Keratinocyte (primary cell): Measurements from ENCODE around the gene EEPD1.
"Not testable (repeated sequence)": the region's sequence is repeated elsewhere in the genome, so short reads cannot be mapped to it uniquely, and the experiment has no call there.

Experiments
- EZH2 ChIP-seq: IDR thresholded peaks from one replicate; pipeline ENCODE4 v1.6.1; 2012; ENCODE audit warnings: inconsistent platforms, mild to moderate bottlenecking, low read length, moderate library complexity
- TF ChIP-seq, protein P1 (sequence below), 3 experiments: IDR thresholded peaks in 1 of 3; conservative IDR thresholded peaks in 1 of 3; optimal IDR thresholded peaks in 1 of 3; 2 replicates in 2 of 3; 3 replicates in 1 of 3; pipeline versions ENCODE3 to v1.5.1; 2011; ENCODE audit warnings: low read length in 3 of 3, mild to moderate bottlenecking in 3 of 3, moderate library complexity in 2 of 3, control low read depth in 1 of 3, inconsistent platforms in 1 of 3; ENCODE audit not compliant: insufficient read depth in 2 of 3; ENCODE audit errors: extremely low read depth in 1 of 3

DNA sequence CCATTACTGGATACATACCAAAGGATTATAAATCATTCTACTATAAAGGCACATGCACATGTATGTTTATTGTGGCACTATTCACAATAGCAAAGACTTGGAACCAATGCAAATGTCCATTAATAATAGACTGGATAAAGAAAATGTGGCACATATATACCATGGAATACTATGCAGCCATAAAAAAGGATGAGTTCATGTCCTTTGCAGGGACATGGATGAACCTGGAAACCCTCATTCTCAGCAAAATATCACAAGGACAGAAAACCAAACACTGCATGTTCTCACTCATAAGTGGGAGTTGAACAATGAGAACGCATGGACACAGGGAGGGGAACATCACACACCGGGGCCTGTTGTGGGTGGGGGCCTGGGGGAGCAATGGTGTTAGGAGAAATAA lies 27.4 kb upstream of the EEPD1 start:
- TF ChIP-seq, protein P1, sequence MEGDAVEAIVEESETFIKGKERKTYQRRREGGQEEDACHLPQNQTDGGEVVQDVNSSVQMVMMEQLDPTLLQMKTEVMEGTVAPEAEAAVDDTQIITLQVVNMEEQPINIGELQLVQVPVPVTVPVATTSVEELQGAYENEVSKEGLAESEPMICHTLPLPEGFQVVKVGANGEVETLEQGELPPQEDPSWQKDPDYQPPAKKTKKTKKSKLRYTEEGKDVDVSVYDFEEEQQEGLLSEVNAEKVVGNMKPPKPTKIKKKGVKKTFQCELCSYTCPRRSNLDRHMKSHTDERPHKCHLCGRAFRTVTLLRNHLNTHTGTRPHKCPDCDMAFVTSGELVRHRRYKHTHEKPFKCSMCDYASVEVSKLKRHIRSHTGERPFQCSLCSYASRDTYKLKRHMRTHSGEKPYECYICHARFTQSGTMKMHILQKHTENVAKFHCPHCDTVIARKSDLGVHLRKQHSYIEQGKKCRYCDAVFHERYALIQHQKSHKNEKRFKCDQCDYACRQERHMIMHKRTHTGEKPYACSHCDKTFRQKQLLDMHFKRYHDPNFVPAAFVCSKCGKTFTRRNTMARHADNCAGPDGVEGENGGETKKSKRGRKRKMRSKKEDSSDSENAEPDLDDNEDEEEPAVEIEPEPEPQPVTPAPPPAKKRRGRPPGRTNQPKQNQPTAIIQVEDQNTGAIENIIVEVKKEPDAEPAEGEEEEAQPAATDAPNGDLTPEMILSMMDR (optimal IDR thresholded peaks at IDR 0.05 in 1 of 3, IDR thresholded peaks at IDR 0.05 in 1 of 3, conservative IDR thresholded peaks at IDR 0.05 in 1 of 3; ENCODE audit: extremely low read depth in 1 of 3, insufficient read depth in 2 of 3, low read length in 3 of 3), result not testable (repeated sequence)
- not testable (repeated sequence) for TF ChIP-seq EZH2
